Measurements from ENCODE around the gene ERP27.

The ERP27 gene

GRCh38 chr12:14923944-14924343 lies 14.4 kb downstream of the ERP27 start:
- no peaks in the 10 kb centered on the region for H3K9me3 Mint-ChIP-seq
- H3K36me3 Mint-ChIP-seq (ENCODE audit: insufficient read depth) = peaks cover 34% of the 10 kb centered on the region
- ATAC-seq (replicated peaks) (no peak), DNase-seq (no peak)
- no peak overlapping the region for H3K4me3 Mint-ChIP-seq
- H3K4me1 Mint-ChIP-seq (ENCODE audit: low read depth in 2 of 2) = peaks cover 14 to 24% of the 10 kb centered on the region in 2 donors
- no peaks in the 10 kb centered on the region for H3K27me3 Mint-ChIP-seq
- H3K27ac Mint-ChIP-seq = no peak overlapping the region

- H3K9me3 Mint-ChIP-seq = no peaks in the 10 kb centered on the region
- peak overlapping the region; percentile 69 to 77 for H3K27ac Mint-ChIP-seq
- H3K27me3 Mint-ChIP-seq = no peaks in the 10 kb centered on the region
- DNase-seq (no peak), ATAC-seq (replicated peaks) (no peak)
- H3K4me3 Mint-ChIP-seq = no peak overlapping the region
- peaks cover 14 to 18% of the 10 kb centered on the region in 2 donors for H3K4me1 Mint-ChIP-seq (ENCODE audit: low read depth in 2 of 2)
- peaks cover 33% of the 10 kb centered on the region for H3K36me3 Mint-ChIP-seq (ENCODE audit: insufficient read depth)
These were observed 17.1 kb downstream of the ERP27 start for GRCh38 chr12:14921218-14921617.

GRCh38 chr12:14920475-14921126 lies 17.7 kb downstream of the ERP27 start:
- Mint-ChIP-seq H3K27me3 (no peaks in the 10 kb centered on the region), H3K4me1 (ENCODE audit: low read depth in 2 of 2) (peaks cover 14 to 18% of the 10 kb centered on the region in 2 donors), H3K27ac (peak overlapping the region; percentile 69 to 77), H3K36me3 (ENCODE audit: insufficient read depth) (peaks cover 38% of the 10 kb centered on the region), H3K4me3 (no peak overlapping the region), H3K9me3 (no peaks in the 10 kb centered on the region)
- peak; percentile 83 for ATAC-seq (replicated peaks)
- no peak for DNase-seq

GRCh38 chr12:14919455-14919854 lies 18.9 kb downstream of the ERP27 start:
- Mint-ChIP-seq H3K36me3 (ENCODE audit: insufficient read depth) (peaks cover 50% of the 10 kb centered on the region), H3K4me3 (no peak overlapping the region), H3K27ac (peak overlapping the region; percentile 69 to 77), H3K9me3 (no peaks in the 10 kb centered on the region), H3K27me3 (no peaks in the 10 kb centered on the region), H3K4me1 (ENCODE audit: low read depth in 2 of 2) (peaks cover 14 to 18% of the 10 kb centered on the region in 2 donors)
- ATAC-seq (replicated peaks) = no peak
- DNase-seq = no peak

GRCh38 chr12:14915736-14916135 lies 22.6 kb downstream of the ERP27 start:
- no peaks in the 10 kb centered on the region for H3K27me3 Mint-ChIP-seq
- no peaks in the 10 kb centered on the region for H3K9me3 Mint-ChIP-seq
- peaks cover 68% of the 10 kb centered on the region for H3K36me3 Mint-ChIP-seq (ENCODE audit: insufficient read depth)
- peaks cover 8 to 14% of the 10 kb centered on the region in 2 donors for H3K4me1 Mint-ChIP-seq (ENCODE audit: low read depth in 2 of 2)
- H3K27ac Mint-ChIP-seq = peak overlapping the region in 1 of 2 donors; percentile 47
- no peak for DNase-seq
- no peak for ATAC-seq (replicated peaks)
- no peak overlapping the region for H3K4me3 Mint-ChIP-seq

- no peak overlapping the region for H3K27ac Mint-ChIP-seq
These were observed 25.0 kb downstream of the ERP27 start for GRCh38 chr12:14913381-14913781.

GRCh38 chr12:14911131-14911530 lies 27.2 kb downstream of the ERP27 start:
- peaks cover 39% of the 10 kb centered on the region for H3K36me3 Mint-ChIP-seq (ENCODE audit: insufficient read depth)
- peaks cover 3% of the 10 kb centered on the region in 2 donors for H3K4me1 Mint-ChIP-seq (ENCODE audit: low read depth in 2 of 2)
- H3K9me3 Mint-ChIP-seq = no peaks in the 10 kb centered on the region
- ATAC-seq (replicated peaks) (no peak), DNase-seq (no peak)
- no peaks in the 10 kb centered on the region for H3K27me3 Mint-ChIP-seq
- H3K4me3 Mint-ChIP-seq = no peak overlapping the region
- H3K27ac Mint-ChIP-seq = no peak overlapping the region

More at GRCh38 chr12:14913381-14913781, 25.0 kb downstream of the ERP27 start:
- Mint-ChIP-seq H3K36me3 (ENCODE audit: insufficient read depth) (peaks cover 48% of the 10 kb centered on the region), H3K9me3 (no peaks in the 10 kb centered on the region), H3K4me1 (ENCODE audit: low read depth in 2 of 2) (peaks cover under 1 to 3% of the 10 kb centered on the region in 2 donors), H3K27me3 (no peaks in the 10 kb centered on the region), H3K4me3 (no peak overlapping the region)
- ATAC-seq (replicated peaks) (no peak), DNase-seq (no peak)

GRCh38 chr12:14910090-14910915 lies 28.0 kb downstream of the ERP27 start:
- Mint-ChIP-seq H3K27ac (peak overlapping the region; percentile 27 to 35), H3K4me3 (no peak overlapping the region)

GRCh38 chr12:14907953-14908352 lies 30.4 kb downstream of the ERP27 start:
- H3K27me3 Mint-ChIP-seq = no peaks in the 10 kb centered on the region
- H3K4me3 Mint-ChIP-seq = no peak overlapping the region
- ATAC-seq (replicated peaks) (no peak), DNase-seq (no peak)
- peaks cover 0 to 3% of the 10 kb centered on the region in 2 donors for H3K4me1 Mint-ChIP-seq (ENCODE audit: low read depth in 2 of 2)
- peaks cover 10% of the 10 kb centered on the region for H3K36me3 Mint-ChIP-seq (ENCODE audit: insufficient read depth)
- peak overlapping the region in 1 of 2 donors; percentile 35 for H3K27ac Mint-ChIP-seq
- H3K9me3 Mint-ChIP-seq = no peaks in the 10 kb centered on the region

More at GRCh38 chr12:14910090-14910915, 28.0 kb downstream of the ERP27 start:
- no peak for DNase-seq
- H3K9me3 Mint-ChIP-seq = no peaks in the 10 kb centered on the region
- no peak for ATAC-seq (replicated peaks)
- H3K4me1 Mint-ChIP-seq (ENCODE audit: low read depth in 2 of 2) = peaks cover 3% of the 10 kb centered on the region in 2 donors
- H3K36me3 Mint-ChIP-seq (ENCODE audit: insufficient read depth) = peaks cover 30% of the 10 kb centered on the region
- H3K27me3 Mint-ChIP-seq = no peaks in the 10 kb centered on the region

- Mint-ChIP-seq H3K4me1 (ENCODE audit: low read depth in 2 of 2) (peaks cover 3 to 5% of the 10 kb centered on the region in 2 donors), H3K4me3 (no peak overlapping the region), H3K9me3 (no peaks in the 10 kb centered on the region), H3K27ac (peak overlapping the region in 1 of 2 donors; percentile 57), H3K36me3 (ENCODE audit: insufficient read depth) (peaks cover 3% of the 10 kb centered on the region), H3K27me3 (no peaks in the 10 kb centered on the region)
- no peak for DNase-seq
- ATAC-seq (replicated peaks) = no peak
These were observed 32.2 kb downstream of the ERP27 start for GRCh38 chr12:14906114-14906513.

- no peaks in the 10 kb centered on the region for H3K27me3 Mint-ChIP-seq
- DNase-seq (no peak), ATAC-seq (replicated peaks) (no peak)
- H3K27ac Mint-ChIP-seq = no peak overlapping the region
- peaks cover 3 to 5% of the 10 kb centered on the region in 2 donors for H3K4me1 Mint-ChIP-seq (ENCODE audit: low read depth in 2 of 2)
- H3K4me3 Mint-ChIP-seq = no peak overlapping the region
- H3K9me3 Mint-ChIP-seq = no peaks in the 10 kb centered on the region
- peaks cover 3% of the 10 kb centered on the region for H3K36me3 Mint-ChIP-seq (ENCODE audit: insufficient read depth)
These were observed 32.9 kb downstream of the ERP27 start for GRCh38 chr12:14905269-14906004.

GRCh38 chr12:14904854-14905253 lies 33.5 kb downstream of the ERP27 start:
- H3K27me3 Mint-ChIP-seq = no peaks in the 10 kb centered on the region
- DNase-seq = no peak
- peaks cover 3% of the 10 kb centered on the region for H3K36me3 Mint-ChIP-seq (ENCODE audit: insufficient read depth)
- H3K4me1 Mint-ChIP-seq (ENCODE audit: low read depth in 2 of 2) = peaks cover 3 to 5% of the 10 kb centered on the region in 2 donors
- no peaks in the 10 kb centered on the region for H3K9me3 Mint-ChIP-seq
- H3K4me3 Mint-ChIP-seq = no peak overlapping the region
- H3K27ac Mint-ChIP-seq = no peak overlapping the region
- no peak for ATAC-seq (replicated peaks)

GRCh38 chr12:14903386-14904098 lies 34.8 kb downstream of the ERP27 start:
- DNase-seq (no peak), ATAC-seq (replicated peaks) (no peak)
- peaks cover 3% of the 10 kb centered on the region for H3K36me3 Mint-ChIP-seq (ENCODE audit: insufficient read depth)
- H3K4me1 Mint-ChIP-seq (ENCODE audit: low read depth in 2 of 2) = peaks cover 3 to 5% of the 10 kb centered on the region in 2 donors
- no peaks in the 10 kb centered on the region for H3K27me3 Mint-ChIP-seq
- H3K9me3 Mint-ChIP-seq = no peaks in the 10 kb centered on the region
- H3K4me3 Mint-ChIP-seq = no peak overlapping the region
- H3K27ac Mint-ChIP-seq = no peak overlapping the region

Measured in effector memory CD8-positive, alpha-beta T cell (primary cell).